ENCODE data around the gene SPECC1.

- TF ChIP-seq CTCF (conservative IDR thresholded peaks at IDR 0.05; ENCODE audit: low read depth, low read length), result no peak
- TF ChIP-seq EZH2 (IDR thresholded peaks at IDR 0.05; ENCODE audit: low read length, unreplicated experiment), result no peak
Measured at GRCh38 chr17:20313306-20313705, 304.1 kb downstream of the SPECC1 start.

Data from PC-3 (cell line).